PC-3 (cell line): ENCODE results near the gene RAMP1.

Source experiments
- CTCF ChIP-seq: fragments of 300-600 bp; sonication (generic); conservative IDR thresholded peaks from 2 replicates; pipeline ENCODE4 v1.5.1; 2017; ENCODE audit warnings: antibody characterized with exemption, low read depth, mild to moderate bottlenecking, low read length
- EZH2 ChIP-seq: fragments of 300-600 bp; sonication (generic); IDR thresholded peaks from one replicate; pipeline ENCODE4 v1.6.1; 2017; ENCODE audit warnings: antibody characterized with exemption, mild to moderate bottlenecking, low read length; ENCODE audit not compliant: unreplicated experiment

GRCh38 chr2:237886685-237887481 lies 27.5 kb downstream of the RAMP1 start:
- TF ChIP-seq CTCF, result no peak
- no peak for TF ChIP-seq EZH2
